IPS DF 6.9 (cell line): ENCODE data around the gene MYRFL.
"Not testable (repeated sequence)": the region's sequence is repeated elsewhere in the genome, so short reads cannot be mapped to it uniquely, and the experiment has no call there.

Source experiments
- DNase-seq: peaks from one replicate; pipeline ENCODE4 v3.0.0-alpha.2; 2013; ENCODE audit warnings: low read depth, low spot score
- H3K27ac ChIP-seq: one replicate; pipeline ENCODE4 v1.5.1; 2013; ENCODE audit warnings: low read length, control low read depth
- H3K27me3 ChIP-seq: 2 replicates; pipeline ENCODE4 v1.6.1; 2013; ENCODE audit warnings: mild to moderate bottlenecking, low read length; ENCODE audit not compliant: control insufficient read depth, insufficient read depth
- H3K36me3 ChIP-seq: 2 replicates; pipeline ENCODE4 v1.6.1; 2013; ENCODE audit warnings: low read length; ENCODE audit not compliant: control insufficient read depth, insufficient read depth
- H3K4me1 ChIP-seq: 2 replicates; pipeline ENCODE4 v1.6.1; 2013; ENCODE audit warnings: low read length; ENCODE audit not compliant: control insufficient read depth, insufficient read depth
- H3K4me3 ChIP-seq: 2 replicates; pipeline ENCODE4 v1.5.1; 2013; ENCODE audit warnings: mild to moderate bottlenecking, low read length
- H3K9me3 ChIP-seq: 2 replicates; pipeline ENCODE4 v1.6.1; 2013; ENCODE audit warnings: low read length, inconsistent platforms; ENCODE audit not compliant: control insufficient read depth, insufficient read depth
- WGBS: extraction: QIAGEN DNeasy Blood & Tissue Kit; methylation state at CpG from one replicate; pipeline ENCODE4 v1.1.7; 2013; ENCODE audit warnings: mixed read lengths, missing lambda C conversion rate; ENCODE audit not compliant: insufficient read length, insufficient coverage; 5-methylcytosine and 5-hydroxymethylcytosine counted together

MYRFL gene

GRCh38 chr12:69843608-69844007 is 18.6 kb downstream of the MYRFL start:
- Histone ChIP-seq H3K36me3 (no peaks in the 10 kb centered on the region), H3K27ac (no peak overlapping the region), H3K9me3 (no peaks in the 10 kb centered on the region), H3K27me3 (no peaks in the 10 kb centered on the region), H3K4me3 (no peak overlapping the region), H3K4me1 (no peaks in the 10 kb centered on the region)
- DNase-seq = no peak
- WGBS = no CpG with 5 or more reads among the region's 2 CpGs

- no peak overlapping the region for H3K4me3 ChIP-seq
- no CpG with 5 or more reads among the region's 7 CpGs for WGBS
These were observed 19.4 kb downstream of the MYRFL start for GRCh38 chr12:69844416-69844815.

GRCh38 chr12:69844836-69845235 is 19.8 kb downstream of the MYRFL start:
- Histone ChIP-seq H3K4me3 (no peak overlapping the region), H3K27me3 (no peaks in the 10 kb centered on the region), H3K4me1 (no peaks in the 10 kb centered on the region), H3K36me3 (no peaks in the 10 kb centered on the region), H3K9me3 (no peaks in the 10 kb centered on the region), H3K27ac (no peak overlapping the region)
- WGBS = no CpG with 5 or more reads among the region's 4 CpGs
- DNase-seq = no peak

More at GRCh38 chr12:69844416-69844815, 19.4 kb downstream of the MYRFL start:
- no peak overlapping the region for H3K27ac ChIP-seq
- H3K9me3 ChIP-seq = no peaks in the 10 kb centered on the region
- no peaks in the 10 kb centered on the region for H3K4me1 ChIP-seq
- H3K27me3 ChIP-seq = no peaks in the 10 kb centered on the region
- no peak for DNase-seq
- H3K36me3 ChIP-seq = no peaks in the 10 kb centered on the region

- Histone ChIP-seq H3K4me1 (no peaks in the 10 kb centered on the region), H3K27me3 (no peaks in the 10 kb centered on the region), H3K9me3 (no peaks in the 10 kb centered on the region), H3K36me3 (no peaks in the 10 kb centered on the region), H3K4me3 (no peak overlapping the region), H3K27ac (no peak overlapping the region)
- DNase-seq = no peak
These were observed 21.9 kb downstream of the MYRFL start for GRCh38 chr12:69846976-69847375.

- H3K27me3 ChIP-seq = no peaks in the 10 kb centered on the region
- H3K27ac ChIP-seq = no peak overlapping the region
- H3K36me3 ChIP-seq = no peaks in the 10 kb centered on the region
- WGBS = no CpG with 5 or more reads among the region's 2 CpGs
- no peak for DNase-seq
- no peak overlapping the region for H3K4me3 ChIP-seq
- no peaks in the 10 kb centered on the region for H3K4me1 ChIP-seq
- H3K9me3 ChIP-seq = no peaks in the 10 kb centered on the region
These were observed 26.9 kb downstream of the MYRFL start for GRCh38 chr12:69851976-69852375.

- not testable (repeated sequence) for H3K27me3 ChIP-seq, H3K4me3 ChIP-seq, H3K4me1 ChIP-seq, H3K36me3 ChIP-seq, DNase-seq, H3K9me3 ChIP-seq, H3K27ac ChIP-seq
- no CpG with 5 or more reads among the region's 61 CpGs for whole genome bisulfite sequencing
These were observed 28.3 kb downstream of the MYRFL start for GRCh38 chr12:69853176-69853961.

- H3K4me1 ChIP-seq = no peaks in the 10 kb centered on the region; the same call in 1 of the 2 replicates
- no CpG with 5 or more reads among the region's 4 CpGs for WGBS
These were observed 41.7 kb downstream of the MYRFL start for GRCh38 chr12:69866698-69867097.

GRCh38 chr12:69868695-69869094 is 43.7 kb downstream of the MYRFL start:
- H3K27ac ChIP-seq = no peak overlapping the region

More at GRCh38 chr12:69866698-69867097, 41.7 kb downstream of the MYRFL start:
- H3K36me3 ChIP-seq = no peaks in the 10 kb centered on the region
- H3K4me3 ChIP-seq = no peak overlapping the region
- H3K27ac ChIP-seq = no peak overlapping the region
- H3K9me3 ChIP-seq = no peaks in the 10 kb centered on the region
- DNase-seq = no peak
- H3K27me3 ChIP-seq = 0 out of 2 replicates have a peak, but pooled peaks cover 1% of the 10 kb centered on the region

GRCh38 chr12:69872804-69873203 is 47.8 kb downstream of the MYRFL start:
- H3K27ac ChIP-seq = no peak overlapping the region
- DNase-seq = no peak
- no peak overlapping the region for H3K4me3 ChIP-seq
- WGBS = no CpG with 5 or more reads among the region's 3 CpGs
- H3K9me3 ChIP-seq = no peaks in the 10 kb centered on the region
- no peaks in the 10 kb centered on the region for H3K27me3 ChIP-seq
- no peaks in the 10 kb centered on the region for H3K4me1 ChIP-seq
- no peaks in the 10 kb centered on the region for H3K36me3 ChIP-seq

More at GRCh38 chr12:69868695-69869094, 43.7 kb downstream of the MYRFL start:
- Histone ChIP-seq H3K9me3 (no peaks in the 10 kb centered on the region), H3K27me3 (0 out of 2 replicates have a peak, but pooled peaks cover 1% of the 10 kb centered on the region), H3K4me3 (no peak overlapping the region), H3K36me3 (no peaks in the 10 kb centered on the region), H3K4me1 (no peaks in the 10 kb centered on the region; the same call in 1 of the 2 replicates)
- no peak for DNase-seq
- WGBS = no CpG with 5 or more reads among the region's 9 CpGs

GRCh38 chr12:69873429-69873828 is 48.4 kb downstream of the MYRFL start:
- Histone ChIP-seq H3K27me3 (no peaks in the 10 kb centered on the region), H3K9me3 (no peaks in the 10 kb centered on the region), H3K4me1 (no peaks in the 10 kb centered on the region), H3K36me3 (no peaks in the 10 kb centered on the region), H3K4me3 (no peak overlapping the region), H3K27ac (no peak overlapping the region)
- WGBS = no CpG with 5 or more reads among the region's 2 CpGs
- no peak for DNase-seq

- Histone ChIP-seq H3K4me1 (peaks cover 1% of the 10 kb centered on the region; the same call in 1 of the 2 replicates), H3K36me3 (no peaks in the 10 kb centered on the region), H3K4me3 (no peak overlapping the region), H3K27me3 (no peaks in the 10 kb centered on the region), H3K27ac (no peak overlapping the region), H3K9me3 (no peaks in the 10 kb centered on the region)
- no peak for DNase-seq
- no CpG with 5 or more reads among the region's 1 CpG for WGBS
These were observed 49.6 kb downstream of the MYRFL start for GRCh38 chr12:69874606-69875005.
